Activated gamma-delta T cell (primary cell): Measurements from ENCODE around the gene SYT14.
"Not testable (repeated sequence)": the region's sequence is repeated elsewhere in the genome, so short reads cannot be mapped to it uniquely, and the experiment has no call there.

Experiments
- DNase-seq: peaks from one replicate; lab custom pipeline; 2025; lab: John Stamatoyannopoulos, UW

Gene SYT14

DNA sequence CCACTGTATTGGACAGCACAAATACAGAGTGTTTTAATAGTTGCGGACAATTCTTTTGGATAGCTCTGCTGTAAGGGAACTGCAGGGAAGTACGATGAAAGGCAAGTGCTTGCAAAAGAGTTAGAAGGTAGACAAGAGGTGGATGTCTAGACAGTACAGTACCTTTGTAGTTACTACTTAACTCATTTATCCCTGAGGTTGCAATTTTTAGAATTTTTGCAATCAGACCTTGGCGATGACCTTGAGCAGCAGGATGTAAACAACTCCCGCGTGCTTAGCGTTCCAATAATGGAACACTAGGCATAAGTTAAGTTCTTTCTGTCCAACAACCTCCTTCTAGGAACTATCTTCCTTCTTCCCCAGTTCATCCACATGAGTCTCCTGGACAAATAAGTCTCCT, 1.9 kb upstream of the SYT14 start:
- DNase-seq: no peak

DNA sequence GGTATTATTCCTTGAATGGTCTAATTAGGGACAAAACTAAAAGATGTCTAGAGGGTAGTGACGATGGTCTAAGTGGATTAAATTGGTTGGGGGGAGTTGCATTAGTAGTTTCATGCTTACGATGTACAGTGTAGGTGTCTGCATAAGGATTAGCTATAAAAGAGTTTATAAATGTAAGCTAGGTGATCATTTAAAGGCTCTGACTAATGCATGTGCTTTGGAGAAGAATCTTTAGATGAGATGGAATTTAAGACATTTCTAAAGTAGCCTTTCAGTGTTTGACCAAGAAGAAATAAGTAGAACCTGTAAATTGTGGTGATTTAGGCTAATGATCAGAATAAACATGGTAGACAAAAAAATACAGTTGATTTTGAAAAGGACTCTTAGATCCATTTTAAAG, 7.4 kb downstream of the SYT14 start:
- DNase-seq: no peak

DNA sequence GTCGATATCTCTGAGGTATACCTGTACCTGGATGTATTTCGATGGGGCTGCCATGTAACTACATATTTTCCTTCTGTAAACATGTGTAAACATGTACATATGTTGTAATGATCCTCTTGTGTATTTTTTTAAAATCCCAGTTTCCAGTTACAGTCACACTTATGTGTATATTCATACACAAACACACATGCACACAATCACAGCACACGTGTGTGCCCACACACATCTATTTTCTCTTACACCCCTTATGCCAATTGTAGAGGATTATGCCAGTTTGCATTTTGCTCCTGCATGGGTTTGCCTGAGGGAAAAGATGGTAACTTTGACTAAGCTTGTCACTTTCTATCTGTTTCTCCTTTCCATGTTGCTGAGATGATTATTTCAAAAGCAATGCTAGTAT, 10.1 kb downstream of the SYT14 start:
- no peak for DNase-seq

DNA sequence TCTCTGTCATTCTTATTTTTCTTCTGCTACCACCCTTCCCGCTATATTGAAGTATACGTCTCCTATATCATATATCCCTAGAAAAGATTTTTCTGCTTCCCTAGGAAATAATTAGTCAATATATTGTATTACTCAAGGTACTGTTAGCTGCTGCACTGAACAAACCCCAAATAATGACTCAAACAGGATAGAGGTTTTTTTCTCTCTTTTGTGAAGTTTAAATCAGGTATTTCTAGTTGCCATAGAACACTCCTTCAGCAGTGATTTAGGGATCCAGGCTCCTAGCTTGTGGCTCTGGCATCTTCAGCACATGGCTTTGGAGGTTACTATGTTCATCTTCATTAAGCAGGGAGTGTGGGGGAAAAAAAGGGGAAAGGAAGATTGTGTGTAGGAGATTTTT, 18.1 kb downstream of the SYT14 start:
- DNase-seq: no peak

DNA sequence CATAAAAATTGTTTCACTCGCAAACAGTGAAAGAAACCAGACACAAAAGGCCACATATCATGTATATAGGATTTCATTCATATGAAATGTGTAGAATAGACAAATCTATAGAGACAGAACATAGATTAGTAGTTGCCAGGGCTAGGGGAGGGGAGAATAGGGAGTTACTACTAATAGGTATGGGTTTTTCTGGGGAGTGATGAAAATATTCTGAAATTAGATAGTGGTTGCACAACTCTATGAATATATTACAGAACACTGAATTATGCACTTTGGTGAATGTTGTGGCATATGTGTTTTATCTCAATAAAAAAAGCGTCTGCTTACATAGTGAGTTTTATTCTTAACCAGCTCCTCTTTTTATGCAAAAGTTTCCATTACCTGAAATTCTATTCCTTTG, 21.6 kb downstream of the SYT14 start:
- DNase-seq: no peak

DNA sequence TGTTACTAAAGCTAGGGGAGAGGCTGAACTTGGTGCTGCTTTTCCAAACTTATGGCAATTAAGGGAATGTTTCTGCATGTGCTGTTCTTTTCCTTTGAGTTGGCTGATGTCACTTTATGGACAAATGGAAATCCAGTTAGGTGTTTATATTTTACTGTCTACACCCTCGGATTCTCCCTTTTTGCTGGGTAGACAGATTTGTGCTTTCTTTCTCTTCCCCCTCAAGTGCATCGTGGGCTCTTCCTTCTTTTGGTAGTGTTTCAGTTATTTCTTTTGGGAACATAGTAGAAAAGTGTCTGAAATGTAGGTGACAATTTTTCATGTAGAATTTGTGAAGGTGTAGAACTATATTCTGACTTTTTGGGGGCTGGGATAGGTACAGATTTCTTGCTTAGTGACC, 22.9 kb downstream of the SYT14 start:
- DNase-seq: no peak

DNA sequence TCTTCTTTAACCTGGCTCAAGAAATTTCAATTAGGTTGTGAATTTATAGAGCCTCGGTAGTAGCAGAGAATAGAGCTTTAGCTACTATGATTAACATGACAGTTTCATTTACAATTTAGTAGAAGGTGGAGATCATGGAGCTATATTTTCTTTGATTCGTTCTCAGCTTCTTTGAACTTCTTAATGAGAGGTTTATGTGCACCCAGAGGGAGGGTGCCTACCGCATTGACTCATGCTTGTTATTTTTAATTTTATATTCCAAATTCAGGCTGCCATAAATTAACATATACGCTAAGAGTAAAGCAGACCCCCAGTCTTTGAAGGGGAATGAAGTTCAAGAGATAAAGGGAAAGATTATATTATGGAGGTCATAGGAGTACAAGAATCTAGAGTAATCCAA, 24.4 kb downstream of the SYT14 start:
- DNase-seq: no peak

DNA sequence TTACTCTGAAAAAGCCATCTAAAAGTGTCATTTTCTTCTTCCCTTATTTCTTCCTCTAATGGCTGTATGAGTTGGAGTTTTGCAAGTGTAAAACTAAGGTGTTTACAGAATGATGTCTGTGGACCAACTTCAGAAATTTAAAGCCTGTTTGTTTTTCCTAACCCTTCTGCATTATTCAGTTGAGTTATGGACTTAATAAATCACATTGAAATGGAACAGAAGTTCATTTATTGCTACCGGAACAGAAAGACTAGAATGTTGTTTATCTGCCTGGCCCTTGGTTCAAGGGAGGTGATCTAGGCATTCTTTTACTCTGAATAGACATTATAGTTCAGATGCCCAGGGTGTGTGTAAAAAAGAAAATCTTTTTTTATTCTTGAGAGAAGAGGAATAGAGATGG, 24.8 kb downstream of the SYT14 start:
- DNase-seq: no peak

DNA sequence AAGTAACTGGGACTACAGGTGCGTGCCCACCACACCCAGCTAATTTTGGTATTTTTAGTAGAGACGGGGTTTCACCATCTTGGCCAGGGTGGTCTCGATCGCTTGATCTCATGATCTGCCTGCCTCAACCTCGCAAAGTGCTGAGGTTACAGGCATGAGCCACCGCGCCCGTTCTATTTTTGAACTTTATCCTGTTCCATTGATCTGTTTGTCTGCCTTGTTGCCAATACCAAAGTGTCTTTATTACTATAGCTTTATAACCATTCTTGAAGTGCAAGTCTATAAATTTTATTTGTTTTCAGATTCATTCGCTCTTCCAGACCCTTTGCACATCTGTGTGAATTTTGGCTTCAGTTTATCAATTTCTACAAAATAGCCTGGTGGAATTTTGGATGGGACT, 28.0 kb downstream of the SYT14 start:
- DNase-seq: no peak

DNA sequence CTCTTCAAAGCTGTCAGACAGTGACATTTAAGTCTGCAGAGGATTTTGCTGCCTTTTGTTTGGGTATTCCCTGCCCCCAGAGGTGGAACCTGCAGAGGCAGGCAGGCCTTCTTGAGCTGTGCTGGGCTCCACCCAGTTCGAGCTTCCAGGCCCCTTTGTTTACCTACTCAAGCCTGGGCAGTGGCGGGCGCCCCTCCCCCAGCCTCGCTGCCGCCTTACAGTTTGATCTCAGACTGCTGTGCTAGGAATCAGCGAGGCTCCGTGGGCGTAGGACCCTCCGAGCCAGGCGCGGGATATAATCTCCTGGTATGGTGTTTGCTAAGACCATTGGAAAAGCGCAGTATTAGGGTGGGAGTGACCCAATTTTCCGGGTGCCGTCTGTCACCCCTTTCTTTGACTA, 40.7 kb downstream of the SYT14 start:
- DNase-seq: not testable (repeated sequence)

DNA sequence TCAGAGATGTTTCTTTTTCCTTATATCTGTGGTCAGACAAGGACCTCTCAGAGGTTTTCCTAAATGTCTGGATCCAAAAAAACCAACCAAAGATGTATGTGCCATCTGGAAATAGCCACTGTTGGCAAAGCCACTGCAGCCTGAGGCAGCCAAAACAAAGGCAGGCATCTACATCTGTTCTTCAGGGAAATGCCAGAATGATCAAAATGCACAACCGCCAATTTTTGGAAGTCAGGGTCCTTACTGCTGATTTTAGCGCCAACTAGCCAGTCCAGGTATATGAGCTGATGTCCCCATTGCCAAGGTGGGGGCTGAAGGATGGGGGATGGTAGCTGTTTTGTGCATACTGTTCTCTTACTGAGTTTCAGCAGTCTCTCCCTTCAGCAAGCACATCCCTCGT, 45.9 kb downstream of the SYT14 start:
- no peak for DNase-seq

DNA sequence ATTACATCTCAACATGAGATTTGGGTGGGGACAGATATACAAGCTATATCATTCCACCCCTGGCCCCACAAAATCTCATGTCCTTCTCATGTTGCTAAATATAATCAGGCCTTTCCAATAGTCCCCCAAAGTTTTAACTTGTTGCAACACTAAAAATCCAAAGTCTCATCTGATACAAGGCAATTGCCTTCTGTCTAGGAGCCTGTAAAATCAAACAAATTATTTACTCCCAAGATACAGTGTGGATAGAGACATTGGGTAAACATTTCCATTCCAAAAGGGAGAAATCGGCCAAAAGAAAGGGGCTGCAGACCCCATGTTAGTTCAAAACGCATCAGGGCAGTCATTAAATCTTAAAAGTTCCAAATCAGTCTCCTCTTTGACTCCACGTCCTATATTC, 47.0 kb downstream of the SYT14 start:
- no peak for DNase-seq

DNA sequence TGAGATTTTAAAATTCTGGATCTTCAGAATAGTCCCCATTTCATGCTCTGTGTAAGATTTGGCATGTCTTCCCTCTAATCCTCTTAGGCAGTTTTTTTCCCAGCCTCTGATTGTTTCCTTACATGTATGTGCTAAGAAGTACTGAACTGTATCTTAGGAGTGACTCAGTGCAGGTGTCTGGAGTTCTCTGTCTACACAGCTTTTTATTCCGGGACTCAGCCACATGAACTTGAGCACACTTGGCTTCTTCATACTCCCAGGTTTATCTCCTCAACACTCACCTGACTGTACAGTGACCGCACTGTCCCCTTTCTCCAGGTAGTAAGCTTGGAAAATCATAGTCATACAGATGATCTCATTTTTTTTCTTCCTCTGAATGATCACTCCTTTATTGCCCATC, 50.7 kb downstream of the SYT14 start:
- no peak for DNase-seq

DNA sequence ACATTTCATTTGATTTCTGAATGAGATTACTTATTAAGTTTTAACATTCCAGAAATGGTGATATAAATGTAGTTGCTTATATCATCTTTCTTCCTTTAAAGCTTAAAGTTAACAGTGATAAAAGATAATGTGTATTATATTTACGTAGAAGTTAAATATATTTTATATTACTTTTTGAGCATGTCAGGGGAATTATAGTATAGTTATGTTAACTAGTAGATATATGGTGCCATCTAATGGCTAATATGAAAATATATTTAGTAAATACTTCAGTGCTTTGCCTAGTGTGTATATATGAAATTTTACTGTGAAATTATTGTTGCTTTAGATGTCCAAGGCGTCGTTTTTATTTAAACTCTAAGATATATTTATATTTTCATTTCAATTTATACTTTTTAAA, 51.5 kb downstream of the SYT14 start:
- no peak for DNase-seq

DNA sequence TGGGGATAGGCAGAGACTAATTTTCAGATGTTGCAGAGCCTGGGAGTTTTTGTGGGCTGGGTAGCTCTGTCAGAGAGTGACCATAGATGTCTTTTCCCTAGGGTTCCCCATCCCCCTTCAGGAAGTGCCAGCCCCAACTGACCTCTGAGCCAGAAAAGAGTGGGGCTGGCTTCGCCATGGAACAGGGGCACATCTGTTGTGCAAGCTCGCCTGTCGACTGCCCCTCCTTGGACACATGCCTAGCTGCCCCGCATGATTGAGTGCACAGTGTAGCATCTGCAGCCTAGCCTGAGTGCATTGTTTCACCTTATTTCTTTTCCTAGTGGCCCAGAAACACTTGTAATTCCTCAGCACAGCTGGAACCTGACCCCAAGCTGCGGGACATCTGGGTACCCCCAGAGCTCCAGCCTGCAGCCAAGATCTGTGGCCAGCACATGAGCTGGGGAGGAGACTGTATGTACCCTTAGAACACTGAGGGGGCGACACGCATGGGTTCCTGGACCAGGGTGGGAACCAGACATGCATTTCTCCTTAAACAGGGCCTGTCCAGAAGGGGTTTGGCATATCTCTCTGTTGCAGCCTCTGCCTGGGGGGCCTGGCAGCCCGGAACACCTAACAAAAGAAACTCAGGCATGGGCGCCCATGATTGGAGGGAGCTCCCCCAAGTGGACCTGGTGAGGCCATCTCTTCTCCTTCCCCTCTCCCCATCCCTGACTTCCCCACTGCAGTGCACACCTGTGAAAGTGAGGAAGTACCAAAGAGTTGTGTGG, 55.2 kb downstream of the SYT14 start:
- no peak for DNase-seq

DNA sequence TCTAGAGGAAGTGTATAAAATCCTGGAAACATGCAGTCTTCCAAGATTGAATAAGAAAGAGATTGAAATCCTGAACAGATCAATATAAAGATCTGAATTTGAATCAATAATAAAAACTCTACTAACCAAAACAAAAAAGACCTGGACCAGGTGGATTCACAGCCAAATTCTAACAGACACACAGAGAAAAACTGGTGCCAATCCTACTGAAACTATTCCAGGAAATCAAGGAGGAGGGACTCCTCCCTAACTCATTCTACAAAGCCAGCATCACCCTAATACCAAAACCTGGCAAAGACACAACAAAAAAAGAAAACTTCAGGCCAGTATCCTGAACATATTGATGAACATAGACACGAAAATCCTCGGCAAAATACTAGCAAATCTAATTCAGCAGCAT, 58.3 kb downstream of the SYT14 start:
- DNase-seq: no peak

DNA sequence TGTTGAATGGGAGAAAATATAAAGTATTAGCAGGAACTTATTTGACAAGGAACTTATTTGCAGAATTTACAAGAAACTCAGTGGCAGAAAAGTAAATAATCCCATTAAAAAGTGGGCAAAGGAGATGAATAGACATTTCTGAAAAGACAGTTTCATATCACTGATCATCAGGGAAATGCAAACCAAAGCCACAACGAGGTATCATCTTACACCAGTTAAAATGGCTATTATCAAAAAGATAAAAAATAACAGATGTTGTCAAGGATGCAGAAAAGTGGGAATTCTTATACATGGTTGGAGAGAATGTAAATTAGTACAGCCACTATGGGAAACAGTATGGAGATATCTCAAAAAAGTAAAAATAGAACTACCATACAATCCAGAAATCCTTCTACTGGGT, 61.0 kb downstream of the SYT14 start:
- DNase-seq: no peak

DNA sequence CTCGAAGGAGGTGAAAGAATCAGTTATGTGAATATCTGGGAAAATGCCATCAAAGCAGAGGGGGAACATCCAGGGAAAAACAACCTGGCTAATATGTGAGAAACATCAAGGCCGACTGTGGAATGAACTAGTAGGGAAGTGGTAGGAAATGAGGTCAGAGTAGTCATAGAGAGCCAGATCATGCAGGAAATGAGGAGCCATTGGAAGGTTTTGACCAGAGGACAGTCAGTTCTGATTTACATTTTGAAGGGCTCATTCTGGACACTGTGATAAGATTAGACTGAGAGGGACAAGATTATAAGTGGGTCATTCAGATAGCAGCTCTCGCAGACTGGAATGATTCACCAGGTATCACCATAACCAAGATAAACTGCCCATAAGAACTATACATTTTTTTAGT, 63.7 kb downstream of the SYT14 start:
- DNase-seq: no peak

DNA sequence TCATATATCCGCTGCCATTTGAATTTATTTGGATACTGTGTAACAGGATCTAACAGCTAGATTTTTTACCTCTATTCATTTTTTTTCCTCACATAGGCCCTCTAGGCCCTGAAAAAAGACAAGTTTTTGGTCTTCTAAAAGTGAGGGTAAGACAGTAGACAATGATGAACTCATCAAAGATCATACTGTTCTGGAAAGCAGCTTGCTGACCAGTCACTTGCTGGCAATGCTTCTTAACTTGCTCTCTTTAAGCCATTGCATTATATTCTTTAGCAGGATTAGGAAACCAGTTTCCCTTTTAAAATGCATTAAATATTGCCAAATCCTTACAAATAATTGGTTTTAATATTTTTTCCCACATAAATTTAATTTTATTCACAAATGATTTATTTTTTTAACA, 65.5 kb downstream of the SYT14 start:
- DNase-seq: no peak

DNA sequence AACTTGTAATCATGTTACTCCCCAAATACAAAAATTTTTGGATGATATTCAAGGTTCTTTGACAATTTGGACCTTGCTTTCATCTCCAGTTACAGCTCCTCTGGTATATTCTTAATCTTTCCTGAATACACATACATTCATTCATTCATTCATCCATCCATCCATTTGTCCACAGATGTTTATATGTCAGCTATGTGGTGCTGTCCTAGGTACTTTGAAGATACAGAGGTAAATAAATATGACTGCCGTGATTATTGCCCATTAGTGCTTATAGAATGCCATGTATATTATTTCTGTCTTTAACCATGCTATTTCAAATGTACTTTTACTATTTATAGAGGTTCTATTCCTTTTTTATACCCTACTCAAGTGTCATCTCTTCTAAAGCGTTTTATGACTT, 72.1 kb downstream of the SYT14 start:
- DNase-seq: no peak

DNA sequence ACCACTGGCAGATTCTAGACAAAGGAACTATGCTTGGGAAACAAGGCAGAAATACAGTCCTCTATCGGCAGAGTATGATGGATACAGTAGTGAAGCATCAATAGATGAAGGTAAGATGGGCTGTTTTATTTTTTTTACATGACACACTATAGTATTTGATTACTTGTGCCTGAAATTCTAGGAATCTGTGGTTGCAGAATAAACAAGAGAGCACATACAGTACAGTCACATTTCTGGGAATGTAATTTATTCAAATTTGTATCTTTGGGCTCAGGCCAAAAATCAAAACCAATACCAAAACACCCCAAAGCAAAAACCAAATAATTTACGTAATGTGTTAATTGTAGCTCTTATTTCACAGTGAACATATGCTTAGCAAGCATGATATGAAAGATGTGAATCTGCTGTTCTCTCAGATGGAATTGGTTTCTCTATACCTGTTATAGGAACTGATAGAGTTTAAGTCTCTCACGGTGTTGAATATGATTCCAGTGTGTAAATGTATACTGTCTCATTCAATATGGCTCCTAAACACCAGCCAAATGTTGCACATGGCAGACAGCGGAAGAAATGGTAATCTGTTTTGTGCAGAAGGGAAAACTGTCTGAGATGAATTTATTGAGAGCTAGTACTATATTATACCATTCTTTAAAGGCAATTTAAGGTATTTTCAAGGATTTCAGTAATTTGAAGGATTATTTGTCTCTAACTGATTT, 83.3 kb downstream of the SYT14 start:
- no peak for DNase-seq

DNA sequence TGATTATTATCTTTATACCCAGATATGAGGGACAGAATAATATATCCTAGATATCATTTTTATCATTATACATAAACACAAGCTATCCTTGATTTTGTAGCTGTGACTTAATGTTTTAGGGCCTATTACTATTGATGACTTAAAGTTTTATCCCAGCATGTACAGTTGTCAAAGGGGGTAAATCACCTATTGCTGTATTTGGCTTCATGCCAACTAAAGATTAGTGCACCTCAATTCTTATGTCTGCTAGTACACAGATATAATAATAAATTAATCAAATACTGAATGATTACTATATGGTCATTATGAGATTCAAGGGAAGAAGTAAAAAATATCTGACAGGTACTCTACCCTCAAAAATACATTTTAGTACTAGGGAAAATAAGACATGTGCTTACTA, 84.0 kb downstream of the SYT14 start:
- DNase-seq: no peak

DNA sequence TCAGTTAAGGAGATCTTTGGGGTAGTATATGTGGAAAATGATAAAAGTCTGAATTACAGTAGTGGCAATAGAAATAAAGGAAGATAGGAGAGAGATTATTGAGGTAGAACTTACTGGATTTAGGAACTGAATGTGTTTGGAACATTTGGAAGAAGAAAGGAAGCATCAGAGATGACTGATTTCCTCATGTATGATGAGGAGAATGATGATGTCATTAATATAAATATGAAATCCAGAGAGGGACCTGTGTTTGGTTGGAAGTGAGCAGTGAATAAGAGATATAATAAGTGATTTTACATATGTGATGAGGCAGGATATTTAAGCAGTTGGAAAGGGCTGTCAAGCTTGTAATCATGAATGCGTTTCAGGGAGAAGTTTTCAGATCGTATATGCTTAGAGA, 86.3 kb downstream of the SYT14 start:
- DNase-seq: no peak

DNA sequence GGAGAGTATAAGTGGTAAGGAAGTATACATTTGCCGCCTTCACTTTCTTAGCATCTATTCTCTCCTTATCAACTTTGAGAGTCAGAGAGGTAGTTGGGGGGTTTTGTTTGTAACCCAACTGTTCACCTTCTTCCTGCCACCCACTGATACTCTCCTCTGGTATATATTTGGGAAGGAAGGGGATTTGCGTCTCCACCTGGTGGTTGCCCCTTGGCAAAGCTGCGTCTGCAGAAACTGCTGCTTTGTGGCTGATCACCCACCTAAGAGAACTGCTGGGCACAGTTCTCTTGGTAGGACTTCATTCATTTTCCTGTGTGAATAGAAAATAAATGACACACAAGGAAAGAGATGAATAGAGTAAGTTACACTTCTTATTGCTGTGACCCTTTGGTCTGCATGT, 87.0 kb downstream of the SYT14 start:
- no peak for DNase-seq
